Activated CD4-positive, alpha-beta T cell treated with anti-CD3 and anti-CD28 coated beads for 48 hours (primary cell): Measurements from ENCODE around the gene MRPS24.
A peak's percentile ranks its signal among the peaks of the same experiment; 100 is the strongest.
"Not testable (repeated sequence)": the region's sequence is repeated elsewhere in the genome, so short reads cannot be mapped to it uniquely, and the experiment has no call there.

ENCODE experiments used
- DNase-seq: peaks from one replicate; pipeline ENCODE4 v3.0.0-alpha.2; 2020

The MRPS24 gene

GRCh38 chr7:43869006-43869866 lies at the start of gene MRPS24:
Gene MRPS24 (minus strand): TSS chr7:43869517. CDS start chr7:43869495, 22 bp downstream.
- DNase-seq, result peak; percentile 96

- no peak for DNase-seq
These were observed 46.6 kb upstream of the MRPS24 start for GRCh38 chr7:43915907-43916306.

GRCh38 chr7:43914795-43915194 lies 45.5 kb upstream of the MRPS24 start:
- DNase-seq, result no peak

- DNase-seq, result peak; percentile 63
These were observed 37.2 kb upstream of the MRPS24 start, which contains the start of gene URGCP for GRCh38 chr7:43906331-43907010. Gene URGCP (minus strand): TSS chr7:43906596. CDS start chr7:43906575, 21 bp downstream.

GRCh38 chr7:43905956-43906330 lies 36.6 kb upstream of the MRPS24 start:
- DNase-seq, result peak; percentile 37

GRCh38 chr7:43905209-43905946 lies 36.1 kb upstream of the MRPS24 start:
- no peak for DNase-seq

- DNase-seq, result no peak
These were observed 35.4 kb upstream of the MRPS24 start for GRCh38 chr7:43904533-43905208.

- DNase-seq, result no peak
These were observed 33.3 kb upstream of the MRPS24 start for GRCh38 chr7:43902542-43903054.

GRCh38 chr7:43898571-43898970 lies 29.3 kb upstream of the MRPS24 start:
- not testable (repeated sequence) for DNase-seq

GRCh38 chr7:43895847-43896415 lies 26.6 kb upstream of the MRPS24 start:
- no peak for DNase-seq

GRCh38 chr7:43891069-43891955 lies 22.0 kb upstream of the MRPS24 start:
- DNase-seq, result no peak

GRCh38 chr7:43890468-43890867 lies 21.2 kb upstream of the MRPS24 start:
- DNase-seq, result no peak

GRCh38 chr7:43888993-43889945 lies 20.0 kb upstream of the MRPS24 start:
- peak; percentile 24 for DNase-seq

GRCh38 chr7:43884617-43885016 lies 15.3 kb upstream of the MRPS24 start:
- no peak for DNase-seq

GRCh38 chr7:43884209-43884608 lies 14.9 kb upstream of the MRPS24 start:
- no peak for DNase-seq

- no peak for DNase-seq
These were observed 11.3 kb upstream of the MRPS24 start for GRCh38 chr7:43880596-43880995.

GRCh38 chr7:43879477-43879876 lies 10.2 kb upstream of the MRPS24 start:
- DNase-seq, result no peak

GRCh38 chr7:43878867-43879266 lies 9.6 kb upstream of the MRPS24 start:
- DNase-seq, result no peak

- DNase-seq, result no peak
These were observed 8.9 kb upstream of the MRPS24 start for GRCh38 chr7:43877968-43878864.
